ENCODE measurements around the gene BATF. TPM values are rescaled to one million over a fixed set of nuclear protein-coding genes. Genes with fewer than 3 reads are reported as not detected.

Gene BATF
- total RNA-seq, 4 donors from 2014 or later: 1.7 to 37.3 (median 4.4) TPM

- no peak for DNase-seq (ENCODE audit: extremely low spot score)
- no peaks in the 10 kb centered on the region for H3K9me3 ChIP-seq
- H3K27ac ChIP-seq (replicated peaks in 1 of 4): peak overlapping the region; percentile 82 to 91 (median 84)
- intact Hi-C loops (cut with DNase I): no loop called here
- 65% methylated on average over 3 of the region's 3 CpGs for WGBS
- peaks cover 17 to 39% (median 28%) of the 10 kb centered on the region in 4 donors for H3K4me1 ChIP-seq
- H3K27me3 ChIP-seq: no peaks in the 10 kb centered on the region
- H3K36me3 ChIP-seq: no peaks in the 10 kb centered on the region
- TF ChIP-seq POLR2A (IDR thresholded peaks at IDR 0.05; ENCODE audit: low read depth) (no peak), EP300 (IDR thresholded peaks at IDR 0.05) (no peak), POLR2AphosphoS5 (IDR thresholded peaks at IDR 0.05) (no peak)
- TF ChIP-seq, protein P1, sequence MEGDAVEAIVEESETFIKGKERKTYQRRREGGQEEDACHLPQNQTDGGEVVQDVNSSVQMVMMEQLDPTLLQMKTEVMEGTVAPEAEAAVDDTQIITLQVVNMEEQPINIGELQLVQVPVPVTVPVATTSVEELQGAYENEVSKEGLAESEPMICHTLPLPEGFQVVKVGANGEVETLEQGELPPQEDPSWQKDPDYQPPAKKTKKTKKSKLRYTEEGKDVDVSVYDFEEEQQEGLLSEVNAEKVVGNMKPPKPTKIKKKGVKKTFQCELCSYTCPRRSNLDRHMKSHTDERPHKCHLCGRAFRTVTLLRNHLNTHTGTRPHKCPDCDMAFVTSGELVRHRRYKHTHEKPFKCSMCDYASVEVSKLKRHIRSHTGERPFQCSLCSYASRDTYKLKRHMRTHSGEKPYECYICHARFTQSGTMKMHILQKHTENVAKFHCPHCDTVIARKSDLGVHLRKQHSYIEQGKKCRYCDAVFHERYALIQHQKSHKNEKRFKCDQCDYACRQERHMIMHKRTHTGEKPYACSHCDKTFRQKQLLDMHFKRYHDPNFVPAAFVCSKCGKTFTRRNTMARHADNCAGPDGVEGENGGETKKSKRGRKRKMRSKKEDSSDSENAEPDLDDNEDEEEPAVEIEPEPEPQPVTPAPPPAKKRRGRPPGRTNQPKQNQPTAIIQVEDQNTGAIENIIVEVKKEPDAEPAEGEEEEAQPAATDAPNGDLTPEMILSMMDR (IDR thresholded peaks at IDR 0.05): no peak
- H3K4me3 ChIP-seq: no peak overlapping the region
These were observed 54.8 kb downstream of the BATF start for GRCh38 chr14:75577090-75577489.

DNA sequence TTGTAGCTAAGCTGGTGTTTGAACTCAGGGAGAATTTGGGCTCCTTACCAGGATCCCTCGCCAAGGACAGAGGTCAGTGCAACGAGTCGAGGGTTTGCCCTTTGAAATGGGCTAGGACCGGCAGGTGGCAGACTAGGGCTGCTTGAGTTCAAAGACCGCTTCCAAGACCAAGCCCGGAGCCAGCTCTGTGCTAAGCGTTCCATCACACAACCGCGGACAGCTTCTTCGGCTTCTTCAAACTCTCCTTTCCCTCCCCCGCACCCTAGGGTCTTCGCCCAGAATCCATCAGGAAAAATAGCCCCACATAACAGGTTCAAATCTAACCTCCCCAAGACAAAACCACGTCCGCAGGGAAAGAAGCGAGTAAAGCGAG lies 55.4 kb downstream of the BATF start:
- WGBS: 2% methylated on average over 13 of the region's 16 CpGs
- TF ChIP-seq EP300 (IDR thresholded peaks at IDR 0.05) (no peak), POLR2A (IDR thresholded peaks at IDR 0.05; ENCODE audit: low read depth) (no peak), POLR2AphosphoS5 (IDR thresholded peaks at IDR 0.05) (peak in 1 of 2 donors; percentile 65)
- TF ChIP-seq, protein P1 (IDR thresholded peaks at IDR 0.05): peak; percentile 78 to 89 (median 79)

GRCh38 chr14:75578102-75578785 lies 56.0 kb downstream of the BATF start, which contains the start of gene FLVCR2:
FLVCR2 (plus strand) TSS chr14:75578620; CDS start chr14:75578973, 353 bp downstream.
- DNase-seq (ENCODE audit: extremely low spot score): peak; percentile 96
- Histone ChIP-seq H3K27me3 (no peaks in the 10 kb centered on the region), H3K27ac (replicated peaks in 1 of 4) (peak within 1 kb of the TSS; percentile 82 to 91 (median 84)), H3K9me3 (no peaks in the 10 kb centered on the region), H3K4me1 (peaks cover 17 to 42% (median 28%) of the 10 kb centered on the region in 4 donors), H3K36me3 (no peaks in the 10 kb centered on the region), H3K4me3 (peak within 1 kb of the TSS; percentile 63 to 69 (median 64))
- intact Hi-C loops (cut with DNase I): loop anchor here (1.0 kb wide), 1 partner anchor 74 kb away; no protein-coding TSS in a partner anchor
- WGBS: 2% methylated on average over 13 of the region's 49 CpGs
- no peak for TF ChIP-seq POLR2A (IDR thresholded peaks at IDR 0.05; ENCODE audit: low read depth)
- TF ChIP-seq POLR2AphosphoS5 (IDR thresholded peaks at IDR 0.05): peak; percentile 46 to 67

More for the DNA sequence above, 55.4 kb downstream of the BATF start:
- H3K27me3 ChIP-seq: no peaks in the 10 kb centered on the region
- intact Hi-C loops (cut with DNase I): loop anchor here (1.0 kb wide), 1 partner anchor 75 kb away; no protein-coding TSS in a partner anchor
- H3K27ac ChIP-seq (replicated peaks in 1 of 4): peak overlapping the region; percentile 82 to 91 (median 84)
- H3K9me3 ChIP-seq: no peaks in the 10 kb centered on the region
- DNase-seq (ENCODE audit: extremely low spot score): peak; percentile 95
- H3K4me1 ChIP-seq: peaks cover 17 to 42% (median 28%) of the 10 kb centered on the region in 4 donors
- peak overlapping the region; percentile 63 to 69 (median 64) for H3K4me3 ChIP-seq
- no peaks in the 10 kb centered on the region for H3K36me3 ChIP-seq

DNA sequence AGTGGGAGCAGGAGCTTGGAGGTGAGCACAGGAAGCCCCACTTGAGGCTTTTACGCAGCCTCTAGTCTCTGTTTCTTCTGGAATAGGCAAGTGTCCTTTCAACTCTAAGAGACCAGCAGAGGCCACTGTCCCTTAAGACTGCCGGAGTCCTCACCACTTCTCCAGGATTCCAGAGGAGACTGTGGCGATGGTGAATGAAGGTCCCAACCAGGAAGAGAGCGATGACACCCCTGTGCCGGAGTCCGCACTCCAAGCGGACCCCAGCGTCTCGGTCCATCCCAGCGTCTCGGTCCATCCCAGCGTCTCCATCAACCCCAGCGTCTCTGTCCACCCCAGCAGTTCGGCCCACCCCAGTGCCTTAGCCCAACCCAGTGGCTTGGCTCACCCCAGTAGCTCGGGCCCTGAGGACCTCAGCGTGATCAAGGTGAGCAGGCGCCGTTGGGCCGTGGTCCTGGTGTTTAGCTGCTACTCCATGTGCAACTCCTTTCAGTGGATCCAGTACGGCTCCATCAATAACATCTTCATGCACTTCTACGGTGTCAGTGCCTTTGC lies 56.6 kb downstream of the BATF start:
- peak overlapping the region; percentile 63 to 69 (median 64) for H3K4me3 ChIP-seq
- intact Hi-C loops (cut with DNase I): loop anchor here (1.0 kb wide), 1 partner anchor 73 kb away; no protein-coding TSS in a partner anchor
- WGBS: 43% methylated on average over 10 of the region's 21 CpGs
- H3K27ac ChIP-seq (replicated peaks in 1 of 4): peak overlapping the region; percentile 82 to 91 (median 84)
- H3K36me3 ChIP-seq: no peaks in the 10 kb centered on the region
- no peaks in the 10 kb centered on the region for H3K9me3 ChIP-seq
- TF ChIP-seq, protein P1 (IDR thresholded peaks at IDR 0.05): peak; percentile 22 to 45 (median 41)
- TF ChIP-seq POLR2A (IDR thresholded peaks at IDR 0.05; ENCODE audit: low read depth): no peak
- no peaks in the 10 kb centered on the region for H3K27me3 ChIP-seq
- DNase-seq (ENCODE audit: extremely low spot score): no peak
- peaks cover 17 to 42% (median 28%) of the 10 kb centered on the region in 4 donors for H3K4me1 ChIP-seq

DNA sequence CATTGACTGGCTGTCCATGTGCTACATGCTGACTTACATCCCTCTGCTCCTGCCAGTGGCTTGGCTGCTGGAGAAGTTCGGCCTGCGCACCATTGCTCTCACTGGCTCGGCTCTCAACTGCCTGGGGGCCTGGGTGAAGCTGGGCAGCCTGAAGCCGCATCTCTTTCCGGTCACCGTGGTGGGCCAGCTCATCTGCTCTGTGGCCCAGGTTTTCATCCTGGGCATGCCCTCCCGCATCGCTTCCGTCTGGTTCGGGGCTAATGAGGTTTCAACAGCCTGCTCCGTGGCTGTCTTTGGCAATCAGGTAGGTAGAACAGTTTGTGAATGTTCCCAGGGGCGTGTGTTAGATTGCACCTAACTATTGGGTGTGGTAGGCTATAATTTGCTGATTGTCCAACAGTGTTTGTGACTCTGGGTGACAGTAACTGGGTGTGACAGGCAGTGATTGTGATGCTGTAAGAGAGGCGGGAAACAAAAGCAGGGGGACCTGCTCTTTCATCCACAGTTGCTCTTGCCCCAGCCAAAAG lies 57.1 kb downstream of the BATF start:
- peak overlapping the region; percentile 82 to 91 (median 84) for H3K27ac ChIP-seq (replicated peaks in 1 of 4)
- intact Hi-C loops (cut with DNase I): no loop called here
- DNase-seq (ENCODE audit: extremely low spot score): no peak
- no peaks in the 10 kb centered on the region for H3K9me3 ChIP-seq
- 81% methylated on average over 10 of the region's 13 CpGs for WGBS
- H3K36me3 ChIP-seq: no peaks in the 10 kb centered on the region
- H3K4me3 ChIP-seq: peak overlapping the region; percentile 63 to 69 (median 64)
- no peaks in the 10 kb centered on the region for H3K27me3 ChIP-seq
- H3K4me1 ChIP-seq: peaks cover 17 to 42% (median 28%) of the 10 kb centered on the region in 4 donors
- TF ChIP-seq POLR2AphosphoS5 (IDR thresholded peaks at IDR 0.05) (no peak), EP300 (IDR thresholded peaks at IDR 0.05) (no peak), POLR2A (IDR thresholded peaks at IDR 0.05; ENCODE audit: low read depth) (no peak)
- TF ChIP-seq, protein P1 (IDR thresholded peaks at IDR 0.05): no peak

All from esophagus muscularis mucosa (tissue), 4 donors.